Tibial nerve (tissue), 4 donors: ENCODE results near the gene ZNF354C. TPM values are rescaled to one million over a fixed set of nuclear protein-coding genes. Genes with fewer than 3 reads are reported as not detected.
A peak's percentile ranks its signal among the peaks of the same experiment; 100 is the strongest.

Experiments
- DNase-seq, 2 donors: peaks; one replicate each; pipeline ENCODE4 v3.0.0-alpha.2; 2019; ENCODE audit warnings: low spot score in 2 of 2
- H3K27ac ChIP-seq, 4 donors: fragments of 200-600 bp; sonication (generic) in 3 of 4; one replicate each; pipeline ENCODE4 v1.5.1; 2017 to 2019; ENCODE audit warnings: mild to moderate bottlenecking in 1 of 4
- H3K27me3 ChIP-seq, 2 donors: fragments of 200-600 bp; sonication (generic) in 1 of 2; one replicate each; pipeline versions ENCODE4 v1.5.1 to v1.6.0; 2017 to 2019
- H3K36me3 ChIP-seq, 3 donors: fragments of 200-600 bp; sonication (generic); one replicate each; pipeline ENCODE4 v1.5.1; 2018 to 2019
- H3K4me1 ChIP-seq, 4 donors: fragments of 200-600 bp; sonication (generic) in 3 of 4; one replicate each; pipeline ENCODE4 v1.5.1; 2017 to 2019
- H3K4me3 ChIP-seq, 4 donors: fragments of 200-600 bp; sonication (generic) in 3 of 4; one replicate each; pipeline ENCODE4 v1.5.1; 2017 to 2019; ENCODE audit warnings: mild to moderate bottlenecking in 1 of 4, moderate library complexity in 1 of 4
- H3K9me3 ChIP-seq, 4 donors: fragments of 200-600 bp; sonication (generic) in 3 of 4; one replicate each; pipeline ENCODE4 v1.5.1; 2017 to 2019
- EP300 ChIP-seq, 2 donors: sonication (generic); formaldehyde crosslinking; IDR thresholded peaks; one replicate each; pipeline ENCODE4 v1.6.1; 2017; ENCODE audit warnings: antibody characterized with exemption in 2 of 2, mild to moderate bottlenecking in 1 of 2
- POLR2A ChIP-seq, 2 donors: fragments of 450-650 bp; IDR thresholded peaks; one replicate each; pipeline ENCODE4 v1.6.1; 2017; ENCODE audit warnings: antibody characterized with exemption in 2 of 2, mild to moderate bottlenecking in 2 of 2, moderate library complexity in 2 of 2
- WGBS, 2 donors: methylation state at CpG; one replicate each; pipeline ENCODE4 v1.1.5; 2018; 5-methylcytosine and 5-hydroxymethylcytosine counted together
- total RNA-seq, 4 donors: library from RNA; depleted of rRNA; stranded (reverse); fragments of >200 nt; gene quantifications; one replicate each; pipeline ENCODE4 v1.1.0, GENCODE V29; 2016
- TF ChIP-seq, protein P1 (sequence below), 5 experiments: fragments of 200-600 bp in 3 of 5; fragments of 450-650 bp in 2 of 5; sonication (generic) in 3 of 5; IDR thresholded peaks; one replicate each; pipeline ENCODE4 v1.5.1; 2016 to 2019; ENCODE audit warnings: antibody characterized with exemption in 5 of 5, mild to moderate bottlenecking in 3 of 5, moderate library complexity in 2 of 5

ZNF354C gene
- total RNA-seq, 4 donors from 2014 or later, result 7.0 to 9.9 (median 9.2) TPM

DNA sequence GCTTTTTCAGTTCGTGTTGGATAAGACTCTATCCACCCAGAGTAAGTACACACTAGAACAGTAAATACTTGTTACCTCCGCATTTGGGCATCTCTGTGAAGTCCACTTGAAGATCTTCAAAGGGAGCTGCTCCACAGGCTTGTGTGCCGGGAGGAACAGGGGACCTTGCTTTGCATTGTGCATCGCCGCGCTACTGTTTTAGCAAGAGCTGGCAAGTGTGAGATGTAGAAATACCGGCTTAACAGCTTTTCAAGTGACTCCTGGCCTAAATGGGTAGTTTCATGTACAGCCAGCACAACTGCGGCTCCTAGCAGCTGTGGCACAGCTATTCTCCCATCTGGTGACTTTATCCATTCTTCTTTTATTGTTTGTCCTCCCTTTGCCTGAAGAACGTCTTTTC is 8.4 kb upstream of the ZNF354C start:
- no peak overlapping the region for H3K27ac ChIP-seq
- TF ChIP-seq EP300 (IDR thresholded peaks at IDR 0.05) (no peak), POLR2A (IDR thresholded peaks at IDR 0.05) (no peak)
- TF ChIP-seq, protein P1, sequence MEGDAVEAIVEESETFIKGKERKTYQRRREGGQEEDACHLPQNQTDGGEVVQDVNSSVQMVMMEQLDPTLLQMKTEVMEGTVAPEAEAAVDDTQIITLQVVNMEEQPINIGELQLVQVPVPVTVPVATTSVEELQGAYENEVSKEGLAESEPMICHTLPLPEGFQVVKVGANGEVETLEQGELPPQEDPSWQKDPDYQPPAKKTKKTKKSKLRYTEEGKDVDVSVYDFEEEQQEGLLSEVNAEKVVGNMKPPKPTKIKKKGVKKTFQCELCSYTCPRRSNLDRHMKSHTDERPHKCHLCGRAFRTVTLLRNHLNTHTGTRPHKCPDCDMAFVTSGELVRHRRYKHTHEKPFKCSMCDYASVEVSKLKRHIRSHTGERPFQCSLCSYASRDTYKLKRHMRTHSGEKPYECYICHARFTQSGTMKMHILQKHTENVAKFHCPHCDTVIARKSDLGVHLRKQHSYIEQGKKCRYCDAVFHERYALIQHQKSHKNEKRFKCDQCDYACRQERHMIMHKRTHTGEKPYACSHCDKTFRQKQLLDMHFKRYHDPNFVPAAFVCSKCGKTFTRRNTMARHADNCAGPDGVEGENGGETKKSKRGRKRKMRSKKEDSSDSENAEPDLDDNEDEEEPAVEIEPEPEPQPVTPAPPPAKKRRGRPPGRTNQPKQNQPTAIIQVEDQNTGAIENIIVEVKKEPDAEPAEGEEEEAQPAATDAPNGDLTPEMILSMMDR (IDR thresholded peaks at IDR 0.05), result no peak
- 93 to 94% methylated on average over 9 of the region's 9 CpGs for WGBS, 2 donors
- H3K4me3 ChIP-seq, result no peak overlapping the region
- DNase-seq, result no peak
- no peaks in the 10 kb centered on the region for H3K36me3 ChIP-seq
- H3K9me3 ChIP-seq, result peaks cover 0 to 52% (median 0%) of the 10 kb centered on the region in 4 donors
- no peaks in the 10 kb centered on the region for H3K27me3 ChIP-seq
- H3K4me1 ChIP-seq, result no peaks in the 10 kb centered on the region

DNA sequence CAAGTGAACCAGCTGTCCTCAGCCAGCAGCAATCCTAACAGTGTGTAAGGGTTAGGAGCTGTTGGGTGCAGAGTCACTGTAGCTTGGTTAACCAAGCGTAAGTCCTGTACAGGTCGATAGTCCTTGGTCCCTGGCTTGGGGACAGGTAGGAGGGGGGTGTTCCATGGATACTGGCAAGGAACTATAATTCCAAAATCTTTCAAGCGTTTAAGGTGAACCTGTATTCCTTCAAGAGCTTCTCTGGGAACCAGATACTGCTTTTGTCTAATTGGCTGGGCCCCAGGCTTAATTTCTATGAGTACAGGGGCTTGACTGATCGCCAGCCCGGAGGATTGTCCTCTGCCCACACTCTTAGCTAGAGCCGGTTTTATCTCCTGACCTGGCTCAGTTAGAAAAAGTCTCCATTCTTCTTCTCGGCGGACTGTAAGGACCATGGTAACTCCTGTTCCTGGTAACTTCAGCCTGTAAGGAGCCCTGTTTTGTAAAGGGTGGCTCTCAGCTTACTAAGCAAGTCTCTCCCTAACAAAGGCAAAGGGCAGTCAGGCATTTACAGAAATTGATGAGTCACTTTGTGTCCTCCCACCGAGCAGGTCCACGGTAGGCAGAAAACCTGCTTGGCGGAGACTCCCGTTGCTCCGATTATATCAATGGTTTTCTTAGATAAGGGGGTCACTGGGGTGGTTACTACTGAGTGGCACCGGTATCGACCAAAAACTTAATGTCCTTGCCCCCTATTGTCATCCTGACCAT is 6.0 kb upstream of the ZNF354C start:
- H3K36me3 ChIP-seq, result no peaks in the 10 kb centered on the region
- no peak for DNase-seq
- WGBS, 2 donors, result 86 to 94% methylated on average over 15 of the region's 15 CpGs
- no peak overlapping the region for H3K27ac ChIP-seq
- TF ChIP-seq, protein P1 (IDR thresholded peaks at IDR 0.05), result no peak
- TF ChIP-seq POLR2A (IDR thresholded peaks at IDR 0.05) (no peak), EP300 (IDR thresholded peaks at IDR 0.05) (no peak)
- H3K9me3 ChIP-seq, result peaks cover 0 to 31% (median 0%) of the 10 kb centered on the region in 4 donors
- no peak overlapping the region for H3K4me3 ChIP-seq
- no peaks in the 10 kb centered on the region for H3K27me3 ChIP-seq
- H3K4me1 ChIP-seq, result no peaks in the 10 kb centered on the region

- DNase-seq, result no peak
- 88 to 89% methylated on average over 10 of the region's 10 CpGs for WGBS, 2 donors
- Histone ChIP-seq H3K27ac (peak overlapping the region in 1 of 4 donors; percentile 41), H3K36me3 (no peaks in the 10 kb centered on the region), H3K4me1 (peaks cover 0 to 5% (median 0%) of the 10 kb centered on the region in 4 donors), H3K27me3 (no peaks in the 10 kb centered on the region), H3K9me3 (peaks cover 0 to 26% (median 0%) of the 10 kb centered on the region in 4 donors), H3K4me3 (no peak overlapping the region)
- TF ChIP-seq, protein P1 (IDR thresholded peaks at IDR 0.05), result no peak
- TF ChIP-seq POLR2A (IDR thresholded peaks at IDR 0.05) (no peak), EP300 (IDR thresholded peaks at IDR 0.05) (no peak)
Measured at GRCh38 chr5:179054876-179055275, 5.3 kb upstream of the ZNF354C start.

DNA sequence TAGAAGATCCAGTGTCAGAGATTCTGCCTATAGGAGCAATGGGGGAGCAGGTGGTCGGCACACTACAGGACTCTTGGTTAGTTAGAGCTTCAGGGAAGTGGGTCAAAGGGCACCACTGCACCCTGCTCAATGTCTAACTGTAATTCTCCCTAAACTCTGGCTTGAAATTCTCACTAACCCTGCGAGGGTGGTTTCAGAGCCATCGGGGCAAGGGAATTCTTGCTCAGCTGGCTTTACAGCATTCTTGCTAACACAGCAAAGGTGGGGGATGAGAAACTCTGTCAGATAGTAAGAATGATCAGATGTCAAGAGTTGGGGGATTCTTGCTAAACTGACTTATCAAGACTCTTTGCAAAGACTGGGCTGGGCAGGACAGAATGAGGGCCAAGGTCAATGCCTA is 4.7 kb upstream of the ZNF354C start:
- peaks cover 0 to 6% (median 0%) of the 10 kb centered on the region in 4 donors for H3K4me1 ChIP-seq
- WGBS, 2 donors, result 61 to 75% methylated on average over 3 of the region's 3 CpGs
- TF ChIP-seq POLR2A (IDR thresholded peaks at IDR 0.05) (no peak), EP300 (IDR thresholded peaks at IDR 0.05) (no peak)
- TF ChIP-seq, protein P1 (IDR thresholded peaks at IDR 0.05), result no peak

DNA sequence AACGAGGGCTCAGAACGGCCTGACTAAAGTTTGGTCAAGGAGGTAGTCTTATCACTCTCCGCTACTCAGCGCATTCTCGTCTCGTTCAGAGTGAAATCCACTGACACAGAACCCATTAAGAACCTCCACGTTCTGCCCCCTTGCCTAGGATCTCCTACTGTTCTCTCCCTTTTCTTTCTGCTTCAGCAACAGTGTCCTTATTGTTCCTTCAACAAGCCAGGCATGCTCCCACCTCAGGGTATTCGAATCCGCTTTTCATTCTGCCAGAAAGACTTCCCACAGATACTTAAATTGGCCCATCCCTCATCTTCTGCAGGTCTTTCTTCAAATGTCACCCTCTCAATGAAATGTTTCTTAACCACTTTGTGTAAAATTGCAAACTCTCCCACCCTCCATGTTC is 4.3 kb upstream of the ZNF354C start:
- H3K4me3 ChIP-seq, result no peak overlapping the region
- peak overlapping the region in 1 of 4 donors; percentile 41 for H3K27ac ChIP-seq
- peaks cover 0 to 17% (median 0%) of the 10 kb centered on the region in 4 donors for H3K9me3 ChIP-seq
- H3K27me3 ChIP-seq, result no peaks in the 10 kb centered on the region
- WGBS, 2 donors, result 46 to 51% methylated on average over 9 of the region's 9 CpGs
- TF ChIP-seq POLR2A (IDR thresholded peaks at IDR 0.05) (no peak), EP300 (IDR thresholded peaks at IDR 0.05) (no peak)
- TF ChIP-seq, protein P1 (IDR thresholded peaks at IDR 0.05), result no peak
- no peak for DNase-seq
- H3K4me1 ChIP-seq, result peaks cover 0 to 7% (median under 1%) of the 10 kb centered on the region in 4 donors
- no peaks in the 10 kb centered on the region for H3K36me3 ChIP-seq

More for the DNA sequence above, 4.7 kb upstream of the ZNF354C start:
- H3K9me3 ChIP-seq, result peaks cover 0 to 21% (median 0%) of the 10 kb centered on the region in 4 donors
- no peak overlapping the region for H3K4me3 ChIP-seq
- no peaks in the 10 kb centered on the region for H3K27me3 ChIP-seq
- no peaks in the 10 kb centered on the region for H3K36me3 ChIP-seq
- peak overlapping the region in 1 of 4 donors; percentile 41 for H3K27ac ChIP-seq
- no peak for DNase-seq
